GM12892 (cell line): ENCODE data around the gene KCNC1.

Experiments
- POLR2A ChIP-seq: IDR thresholded peaks from 2 replicates; pipeline ENCODE4 v1.6.1; 2011; ENCODE audit warnings: low read depth, low read length, control low read depth
- POLR2AphosphoS5 ChIP-seq: IDR thresholded peaks from 2 replicates; pipeline ENCODE4 v1.6.1; 2011; ENCODE audit warnings: low read depth, low read length, control low read depth
- TAF1 ChIP-seq: IDR thresholded peaks from 2 replicates; pipeline ENCODE4 v1.6.1; 2011; ENCODE audit warnings: low read depth, mild to moderate bottlenecking, control low read depth, low read length, borderline replicate concordance

DNA sequence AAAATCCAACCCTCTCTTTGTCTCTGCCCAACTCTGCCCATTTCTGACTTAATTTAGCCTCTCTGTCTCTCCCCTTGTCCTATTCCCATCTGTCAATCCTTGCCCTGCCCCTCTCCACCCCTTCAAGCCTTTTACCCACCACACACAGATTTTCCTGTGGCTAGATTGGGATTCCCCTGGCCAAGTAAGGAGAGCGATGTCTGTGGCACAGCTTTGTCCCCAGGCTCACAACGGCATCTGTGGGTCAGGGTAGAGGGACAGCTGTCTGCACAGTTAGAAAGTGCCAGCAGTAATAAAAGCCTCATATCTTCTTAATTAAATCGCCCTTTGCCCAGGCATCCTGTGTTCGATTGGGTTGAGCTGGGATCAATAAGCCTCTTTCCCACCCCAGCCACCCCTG is 1.3 kb upstream of the KCNC1 start:
- TF ChIP-seq POLR2A (no peak), POLR2AphosphoS5 (no peak), TAF1 (no peak)
